ENCODE measurements around the gene C14orf132. TPM values are rescaled to one million over a fixed set of nuclear protein-coding genes. Genes with fewer than 3 reads are reported as not detected.

Gene C14orf132
- polyA plus RNA-seq, 2 donors = 4.2 to 5.9 TPM

DNA sequence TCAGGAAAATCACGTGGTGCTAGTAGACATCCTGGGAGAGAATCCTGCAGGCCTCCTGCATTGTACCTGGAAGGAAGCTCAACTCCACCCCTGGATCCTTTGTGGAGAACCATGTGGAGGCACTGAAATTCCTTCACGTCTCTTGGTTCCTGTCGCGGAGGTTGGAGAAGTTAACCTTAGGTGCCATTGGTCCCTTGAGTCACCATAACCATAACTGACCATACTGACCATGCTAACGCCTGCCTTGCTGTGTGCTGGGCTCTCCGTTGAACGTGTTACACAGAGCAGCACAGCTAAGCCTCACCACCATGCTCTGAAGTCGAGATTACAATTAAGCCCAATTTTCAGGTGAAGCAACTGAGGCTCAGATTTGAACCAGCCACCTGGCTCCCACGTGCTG lies 18.6 kb downstream of the C14orf132 start:
- Histone ChIP-seq H3K27me3 (ENCODE audit: control insufficient read depth in 1 of 2, insufficient read depth in 2 of 2, low read length in 2 of 2) (no peaks in the 10 kb centered on the region), H3K4me3 (ENCODE audit: low read depth in 1 of 2, low read length in 2 of 2) (no peak overlapping the region), H3K9me3 (ENCODE audit: control insufficient read depth in 2 of 2, insufficient read depth in 1 of 2, low read depth in 1 of 2, low read length in 1 of 2) (no peaks in the 10 kb centered on the region), H3K36me3 (ENCODE audit: control insufficient read depth in 2 of 2, insufficient read depth in 2 of 2, low read length in 1 of 2) (no peaks in the 10 kb centered on the region), H3K4me1 (ENCODE audit: control insufficient read depth in 2 of 2, insufficient read depth in 2 of 2, low read length in 1 of 2) (peaks cover 3 to 7% of the 10 kb centered on the region in 2 donors), H3K27ac (ENCODE audit: low read depth in 2 of 2, low read length in 1 of 2) (no peak overlapping the region)
- 90 to 91% methylated on average over 9 of the region's 9 CpGs for WGBS, 2 donors

DNA sequence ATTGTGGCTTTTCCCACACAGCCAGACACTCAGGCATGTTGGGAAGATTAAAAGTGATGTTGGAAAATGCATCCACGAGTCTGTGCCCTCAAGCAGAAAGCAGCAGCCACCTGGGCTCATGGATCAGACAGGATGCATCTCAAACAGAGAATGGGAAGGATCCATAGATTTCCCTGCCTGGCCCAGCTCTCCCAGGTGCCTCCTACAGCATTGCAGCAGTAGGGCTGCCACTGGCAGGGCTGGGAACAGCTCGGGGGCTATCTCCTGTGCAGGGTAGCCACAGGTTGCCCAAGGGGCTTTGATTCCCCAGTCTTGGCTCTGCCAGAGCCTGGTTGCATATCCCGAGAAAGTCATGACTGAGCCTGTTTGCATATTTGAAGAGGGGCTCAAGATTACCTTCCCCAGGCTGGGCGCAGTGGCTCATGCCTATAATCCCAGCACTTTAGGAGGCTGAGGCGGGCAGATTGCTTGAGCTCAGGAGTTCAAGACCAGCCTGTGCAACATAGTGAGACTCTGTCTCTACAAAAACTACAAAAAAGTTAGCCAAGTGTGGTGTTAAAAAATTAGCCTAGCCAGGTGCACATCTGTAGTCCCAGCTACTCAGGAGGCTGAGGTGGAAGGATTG lies 19.5 kb downstream of the C14orf132 start:
- no peaks in the 10 kb centered on the region for H3K9me3 ChIP-seq (ENCODE audit: control insufficient read depth in 2 of 2, insufficient read depth in 1 of 2, low read depth in 1 of 2, low read length in 1 of 2)
- peaks cover 3% of the 10 kb centered on the region in 2 donors for H3K4me1 ChIP-seq (ENCODE audit: control insufficient read depth in 2 of 2, insufficient read depth in 2 of 2, low read length in 1 of 2)
- H3K4me3 ChIP-seq (ENCODE audit: low read depth in 1 of 2, low read length in 2 of 2) = no peak overlapping the region
- H3K36me3 ChIP-seq (ENCODE audit: control insufficient read depth in 2 of 2, insufficient read depth in 2 of 2, low read length in 1 of 2) = no peaks in the 10 kb centered on the region
- H3K27ac ChIP-seq (ENCODE audit: low read depth in 2 of 2, low read length in 1 of 2) = no peak overlapping the region
- 72 to 81% methylated on average over 5 of the region's 5 CpGs for WGBS, 2 donors
- no peaks in the 10 kb centered on the region for H3K27me3 ChIP-seq (ENCODE audit: control insufficient read depth in 1 of 2, insufficient read depth in 2 of 2, low read length in 2 of 2)

DNA sequence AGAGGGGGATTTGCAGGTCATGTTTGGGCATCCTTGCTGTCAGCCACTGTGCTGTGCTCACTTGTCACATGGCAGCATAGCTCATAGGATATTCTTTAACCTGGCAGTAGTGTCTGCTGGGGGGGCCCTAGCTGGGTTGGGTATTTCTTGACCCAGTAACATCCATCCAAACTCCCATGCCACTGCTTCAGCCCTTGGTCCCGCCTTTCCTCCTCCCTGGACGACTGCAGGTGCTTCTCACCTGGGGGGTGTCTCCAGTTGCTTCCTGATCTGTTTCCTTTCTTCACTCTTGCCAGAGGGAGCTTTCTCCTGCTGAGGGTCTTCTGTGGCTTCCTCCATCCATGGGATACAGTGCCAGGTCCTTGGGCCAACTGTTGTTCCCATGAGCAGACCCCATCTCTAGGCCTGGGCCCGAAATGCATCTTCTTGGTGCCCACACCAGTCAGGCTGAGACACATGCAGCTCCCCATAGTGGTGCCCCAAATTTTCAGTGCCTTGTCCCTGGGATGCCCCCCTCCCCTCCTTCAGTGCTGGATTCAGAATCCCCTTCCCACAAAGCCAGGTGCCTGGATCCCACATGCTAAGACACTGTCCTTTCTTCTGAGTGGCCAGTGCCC lies 20.5 kb downstream of the C14orf132 start:
- 81 to 83% methylated on average over 3 of the region's 3 CpGs for WGBS, 2 donors

DNA sequence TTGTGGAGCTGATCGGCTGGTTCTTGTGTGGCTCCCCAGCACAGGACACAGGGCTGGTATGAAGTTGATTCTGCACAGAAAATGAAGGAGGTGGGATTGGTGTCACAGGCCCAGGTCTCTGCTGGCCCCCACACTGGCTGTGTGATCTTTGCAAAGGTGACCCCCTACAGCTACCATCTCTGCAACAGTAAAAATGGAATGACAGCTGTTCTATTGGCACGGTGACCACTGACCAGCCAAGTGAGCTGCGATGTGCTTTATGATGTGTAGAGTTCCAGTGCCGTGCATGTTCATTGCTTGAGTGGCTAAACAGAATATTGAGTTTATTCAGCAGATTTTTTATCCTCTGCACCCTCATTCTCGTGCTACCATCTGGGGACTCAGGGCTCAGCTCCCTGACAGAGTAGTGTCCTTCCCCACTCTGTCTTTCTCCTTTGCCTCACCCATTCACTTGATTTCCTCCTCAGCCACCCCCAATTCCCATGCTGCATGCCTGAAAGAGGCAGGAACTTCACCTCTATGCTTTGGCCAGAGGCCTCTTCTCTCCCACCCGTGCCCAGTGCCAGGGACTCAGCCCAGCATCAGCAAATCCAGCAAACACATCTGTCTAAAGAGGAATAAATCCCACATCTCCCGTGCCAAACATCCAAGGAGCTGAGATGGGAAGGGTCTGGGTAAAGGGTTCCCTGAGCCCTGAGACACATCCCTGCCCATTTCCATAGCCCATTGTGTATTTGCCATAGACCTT lies 21.2 kb downstream of the C14orf132 start:
- Histone ChIP-seq H3K4me1 (ENCODE audit: control insufficient read depth in 2 of 2, insufficient read depth in 2 of 2, low read length in 1 of 2) (peaks cover 0 to 3% of the 10 kb centered on the region in 2 donors), H3K4me3 (ENCODE audit: low read depth in 1 of 2, low read length in 2 of 2) (no peak overlapping the region), H3K27ac (ENCODE audit: low read depth in 2 of 2, low read length in 1 of 2) (no peak overlapping the region), H3K27me3 (ENCODE audit: control insufficient read depth in 1 of 2, insufficient read depth in 2 of 2, low read length in 2 of 2) (no peaks in the 10 kb centered on the region), H3K9me3 (ENCODE audit: control insufficient read depth in 2 of 2, insufficient read depth in 1 of 2, low read depth in 1 of 2, low read length in 1 of 2) (no peaks in the 10 kb centered on the region), H3K36me3 (ENCODE audit: control insufficient read depth in 2 of 2, insufficient read depth in 2 of 2, low read length in 1 of 2) (no peaks in the 10 kb centered on the region)
- 73 to 78% methylated on average over 7 of the region's 7 CpGs for WGBS, 2 donors

More for the DNA sequence above, 20.5 kb downstream of the C14orf132 start:
- H3K4me3 ChIP-seq (ENCODE audit: low read depth in 1 of 2, low read length in 2 of 2) = no peak overlapping the region
- no peaks in the 10 kb centered on the region for H3K9me3 ChIP-seq (ENCODE audit: control insufficient read depth in 2 of 2, insufficient read depth in 1 of 2, low read depth in 1 of 2, low read length in 1 of 2)
- H3K27me3 ChIP-seq (ENCODE audit: control insufficient read depth in 1 of 2, insufficient read depth in 2 of 2, low read length in 2 of 2) = no peaks in the 10 kb centered on the region
- peaks cover 0 to 3% of the 10 kb centered on the region in 2 donors for H3K4me1 ChIP-seq (ENCODE audit: control insufficient read depth in 2 of 2, insufficient read depth in 2 of 2, low read length in 1 of 2)
- H3K27ac ChIP-seq (ENCODE audit: low read depth in 2 of 2, low read length in 1 of 2) = no peak overlapping the region
- no peaks in the 10 kb centered on the region for H3K36me3 ChIP-seq (ENCODE audit: control insufficient read depth in 2 of 2, insufficient read depth in 2 of 2, low read length in 1 of 2)

DNA sequence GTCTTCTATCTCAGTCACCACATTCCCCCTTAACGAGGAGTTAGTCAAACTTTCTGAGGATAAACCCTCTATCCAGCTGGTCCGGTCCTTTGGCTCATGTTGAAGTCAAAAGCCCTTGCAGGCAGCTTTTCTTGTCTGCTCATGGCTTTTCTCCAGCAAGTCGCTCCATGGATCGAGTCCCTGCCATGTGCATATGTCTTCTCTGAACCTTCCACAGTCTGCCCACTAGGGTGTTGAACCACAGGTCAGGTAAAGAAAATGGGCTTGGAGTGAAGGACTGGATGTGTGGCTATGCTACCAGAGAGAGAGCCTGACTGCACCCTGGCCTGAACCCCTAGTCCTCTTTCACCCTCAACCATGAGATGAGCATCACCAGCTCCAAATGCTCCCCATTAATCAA lies 22.8 kb downstream of the C14orf132 start:
- Histone ChIP-seq H3K27me3 (ENCODE audit: control insufficient read depth in 1 of 2, insufficient read depth in 2 of 2, low read length in 2 of 2) (no peaks in the 10 kb centered on the region), H3K36me3 (ENCODE audit: control insufficient read depth in 2 of 2, insufficient read depth in 2 of 2, low read length in 1 of 2) (no peaks in the 10 kb centered on the region), H3K9me3 (ENCODE audit: control insufficient read depth in 2 of 2, insufficient read depth in 1 of 2, low read depth in 1 of 2, low read length in 1 of 2) (no peaks in the 10 kb centered on the region), H3K4me1 (ENCODE audit: control insufficient read depth in 2 of 2, insufficient read depth in 2 of 2, low read length in 1 of 2) (peaks cover 0 to 3% of the 10 kb centered on the region in 2 donors), H3K27ac (ENCODE audit: low read depth in 2 of 2, low read length in 1 of 2) (no peak overlapping the region), H3K4me3 (ENCODE audit: low read depth in 1 of 2, low read length in 2 of 2) (no peak overlapping the region)
- WGBS, 2 donors = 62 to 74% methylated on average over 4 of the region's 4 CpGs

DNA sequence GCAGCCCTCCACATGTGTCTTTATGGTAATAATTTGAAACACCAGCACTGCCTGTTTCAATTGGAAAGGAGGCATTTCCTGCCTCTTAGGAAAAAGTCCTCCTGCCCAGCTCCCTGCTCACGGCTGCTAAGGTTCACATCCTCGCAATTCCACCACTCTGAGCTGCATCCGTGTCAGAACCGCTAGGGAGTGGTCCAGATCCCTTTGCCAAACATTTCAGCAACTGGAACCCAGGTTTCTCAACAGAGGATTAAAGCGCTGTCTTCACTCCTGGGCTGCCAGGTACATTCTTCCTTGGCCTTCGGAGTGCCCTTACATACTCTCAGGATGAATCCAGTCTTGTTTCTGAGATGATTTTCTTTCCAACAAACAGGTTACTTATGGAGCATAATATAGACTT lies 23.3 kb downstream of the C14orf132 start:
- Histone ChIP-seq H3K27ac (ENCODE audit: low read depth in 2 of 2, low read length in 1 of 2) (no peak overlapping the region), H3K4me1 (ENCODE audit: control insufficient read depth in 2 of 2, insufficient read depth in 2 of 2, low read length in 1 of 2) (peaks cover 0 to 3% of the 10 kb centered on the region in 2 donors), H3K27me3 (ENCODE audit: control insufficient read depth in 1 of 2, insufficient read depth in 2 of 2, low read length in 2 of 2) (no peaks in the 10 kb centered on the region), H3K36me3 (ENCODE audit: control insufficient read depth in 2 of 2, insufficient read depth in 2 of 2, low read length in 1 of 2) (no peaks in the 10 kb centered on the region), H3K9me3 (ENCODE audit: control insufficient read depth in 2 of 2, insufficient read depth in 1 of 2, low read depth in 1 of 2, low read length in 1 of 2) (no peaks in the 10 kb centered on the region), H3K4me3 (ENCODE audit: low read depth in 1 of 2, low read length in 2 of 2) (no peak overlapping the region)
- 69 to 79% methylated on average over 6 of the region's 6 CpGs for WGBS, 2 donors

DNA sequence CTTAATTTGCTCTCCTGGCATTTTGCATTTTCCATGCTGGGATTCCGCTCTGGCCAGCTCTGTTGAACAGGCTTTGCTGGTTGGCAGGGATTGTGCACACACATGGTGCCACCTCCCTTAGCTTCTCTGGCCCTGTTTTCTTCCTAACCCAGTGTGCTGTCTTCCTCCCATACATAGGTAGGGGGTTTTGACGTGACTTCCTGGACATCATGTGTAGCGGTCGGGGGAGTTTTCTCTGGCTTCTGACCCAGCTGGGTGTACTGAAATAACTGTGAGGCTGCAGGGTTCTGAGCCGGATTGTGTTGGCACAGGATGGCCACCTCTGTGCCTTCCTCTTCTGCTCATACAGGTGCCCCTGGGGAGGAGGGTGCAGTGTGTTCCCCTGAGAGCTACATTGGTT lies 25.7 kb downstream of the C14orf132 start:
- Histone ChIP-seq H3K4me1 (ENCODE audit: control insufficient read depth in 2 of 2, insufficient read depth in 2 of 2, low read length in 1 of 2) (no peaks in the 10 kb centered on the region), H3K4me3 (ENCODE audit: low read depth in 1 of 2, low read length in 2 of 2) (no peak overlapping the region), H3K27me3 (ENCODE audit: control insufficient read depth in 1 of 2, insufficient read depth in 2 of 2, low read length in 2 of 2) (no peaks in the 10 kb centered on the region), H3K9me3 (ENCODE audit: control insufficient read depth in 2 of 2, insufficient read depth in 1 of 2, low read depth in 1 of 2, low read length in 1 of 2) (no peaks in the 10 kb centered on the region), H3K27ac (ENCODE audit: low read depth in 2 of 2, low read length in 1 of 2) (no peak overlapping the region), H3K36me3 (ENCODE audit: control insufficient read depth in 2 of 2, insufficient read depth in 2 of 2, low read length in 1 of 2) (no peaks in the 10 kb centered on the region)
- 78 to 85% methylated on average over 5 of the region's 5 CpGs for WGBS, 2 donors

DNA sequence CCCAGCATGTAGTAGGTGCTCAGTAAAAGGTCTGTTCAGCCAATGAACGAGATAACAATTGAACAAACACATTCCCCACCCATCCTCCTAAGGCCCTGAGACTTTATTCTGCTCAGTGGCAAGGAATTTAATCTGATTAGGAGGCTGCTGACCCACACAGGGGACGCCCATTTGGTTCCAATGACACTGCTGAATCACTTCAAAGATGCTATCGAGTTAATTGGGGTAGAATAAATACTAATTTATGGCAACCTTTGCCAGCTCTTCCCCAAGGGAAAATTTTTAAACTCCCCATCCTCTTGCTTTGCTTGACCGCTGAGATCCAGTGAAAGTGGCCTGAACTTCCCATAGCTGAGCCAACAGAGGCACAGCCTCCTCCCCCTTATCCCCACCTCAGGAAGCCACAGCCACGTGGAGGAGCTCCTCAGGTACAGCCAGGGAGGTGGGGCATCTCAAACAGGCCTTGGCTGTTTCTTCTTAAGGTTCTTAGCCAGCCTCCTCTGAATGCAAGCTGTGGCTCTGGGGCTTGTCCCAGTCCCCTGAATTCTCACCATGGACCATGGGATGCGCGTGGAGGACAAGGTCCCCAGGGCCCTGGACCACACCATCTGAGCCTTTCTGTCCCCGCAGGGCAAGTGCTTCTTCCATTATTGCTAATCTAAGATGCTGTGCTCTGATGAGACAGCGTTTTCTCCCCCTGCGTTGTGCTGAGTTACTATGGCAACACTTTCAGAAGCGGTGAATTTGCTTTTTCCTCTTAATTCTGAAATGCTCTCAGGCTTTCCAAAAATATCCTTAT lies 26.7 kb downstream of the C14orf132 start:
- no peak overlapping the region for H3K27ac ChIP-seq (ENCODE audit: low read depth in 2 of 2, low read length in 1 of 2)
- H3K4me3 ChIP-seq (ENCODE audit: low read depth in 1 of 2, low read length in 2 of 2) = no peak overlapping the region
- no peaks in the 10 kb centered on the region for H3K36me3 ChIP-seq (ENCODE audit: control insufficient read depth in 2 of 2, insufficient read depth in 2 of 2, low read length in 1 of 2)
- no peaks in the 10 kb centered on the region for H3K9me3 ChIP-seq (ENCODE audit: control insufficient read depth in 2 of 2, insufficient read depth in 1 of 2, low read depth in 1 of 2, low read length in 1 of 2)
- H3K4me1 ChIP-seq (ENCODE audit: control insufficient read depth in 2 of 2, insufficient read depth in 2 of 2, low read length in 1 of 2) = no peaks in the 10 kb centered on the region
- no peaks in the 10 kb centered on the region for H3K27me3 ChIP-seq (ENCODE audit: control insufficient read depth in 1 of 2, insufficient read depth in 2 of 2, low read length in 2 of 2)
- WGBS, 2 donors = 64% methylated on average over 11 of the region's 11 CpGs

DNA sequence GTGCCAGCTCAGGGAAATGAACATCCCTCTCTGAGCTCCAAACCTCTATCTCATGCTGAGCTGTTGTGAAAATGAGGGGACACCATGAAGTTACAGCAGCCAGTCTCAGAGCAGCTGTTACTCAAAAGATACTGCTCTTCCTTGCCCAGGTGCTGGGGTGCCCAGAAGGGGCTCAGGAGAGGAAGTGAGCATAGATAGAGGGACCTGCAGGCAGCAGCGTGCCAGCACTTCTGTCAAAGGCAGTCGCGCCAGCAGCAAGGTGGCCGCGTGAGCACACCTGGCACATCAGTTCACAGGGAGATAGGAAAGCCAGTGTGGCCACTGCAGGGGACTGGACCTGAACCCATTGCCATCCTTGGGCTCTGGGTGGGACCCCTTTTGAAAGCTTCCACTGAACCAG lies 27.8 kb downstream of the C14orf132 start:
- Histone ChIP-seq H3K27ac (ENCODE audit: low read depth in 2 of 2, low read length in 1 of 2) (no peak overlapping the region), H3K36me3 (ENCODE audit: control insufficient read depth in 2 of 2, insufficient read depth in 2 of 2, low read length in 1 of 2) (no peaks in the 10 kb centered on the region), H3K4me3 (ENCODE audit: low read depth in 1 of 2, low read length in 2 of 2) (no peak overlapping the region), H3K9me3 (ENCODE audit: control insufficient read depth in 2 of 2, insufficient read depth in 1 of 2, low read depth in 1 of 2, low read length in 1 of 2) (no peaks in the 10 kb centered on the region), H3K27me3 (ENCODE audit: control insufficient read depth in 1 of 2, insufficient read depth in 2 of 2, low read length in 2 of 2) (no peaks in the 10 kb centered on the region), H3K4me1 (ENCODE audit: control insufficient read depth in 2 of 2, insufficient read depth in 2 of 2, low read length in 1 of 2) (no peaks in the 10 kb centered on the region)
- 80 to 96% methylated on average over 5 of the region's 5 CpGs for WGBS, 2 donors
